HCT116 (cell line): ENCODE results near the gene HRH2.

Source experiments
- EZH2 ChIP-seq: fragments of 200-600 bp; sonication (generic); IDR thresholded peaks from 2 replicates; pipeline ENCODE4 v1.6.1; 2017; ENCODE audit warnings: antibody characterized with exemption, mixed run types
- FOSL1 ChIP-seq: IDR thresholded peaks from 2 replicates; pipeline ENCODE4 v1.6.1; 2012; ENCODE audit warnings: low read depth
- JUND ChIP-seq: IDR thresholded peaks from 2 replicates; pipeline ENCODE4 v1.6.1; 2012
- POLR2A ChIP-seq: IDR thresholded peaks from 2 replicates; pipeline ENCODE4 v1.7.0; 2011; ENCODE audit warnings: borderline replicate concordance; ENCODE audit not compliant: insufficient read depth, insufficient read length; ENCODE audit errors: extremely low read depth
- POLR2AphosphoS5 ChIP-seq: IDR thresholded peaks from 2 replicates; pipeline ENCODE4 v1.6.1; 2011; ENCODE audit warnings: mild to moderate bottlenecking, low read depth, low read length, moderate library complexity
- TCF7L2 ChIP-seq: IDR thresholded peaks from 2 replicates; pipeline ENCODE4 v1.7.0; 2011; ENCODE audit warnings: borderline replicate concordance, inconsistent platforms; ENCODE audit not compliant: insufficient read depth, insufficient read length; ENCODE audit errors: extremely low read depth
- ZFX ChIP-seq: fragments of 450-650 bp; IDR thresholded peaks from 2 replicates; pipeline ENCODE4 v1.6.1; 2017
- TF ChIP-seq, protein P1 (sequence below), 3 experiments: fragments of 200-600 bp in 1 of 3; sonication (generic) in 1 of 3; IDR thresholded peaks in 2 of 3; conservative IDR thresholded peaks in 1 of 3; 2 replicates each; pipeline ENCODE4 v1.5.1; 2012 to 2017; ENCODE audit warnings: low read depth in 2 of 3, low read length in 2 of 3, antibody characterized with exemption in 1 of 3, borderline replicate concordance in 1 of 3, control low read depth in 1 of 3, mild to moderate bottlenecking in 1 of 3, mixed read lengths in 1 of 3, mixed run types in 1 of 3, moderate library complexity in 1 of 3; ENCODE audit not compliant: insufficient read depth in 1 of 3
- TF ChIP-seq, protein P2 (sequence below): IDR thresholded peaks from 2 replicates; pipeline ENCODE4 v1.6.1; 2012; ENCODE audit warnings: low read depth
- TF ChIP-seq, protein P3 (sequence below): IDR thresholded peaks from 2 replicates; pipeline ENCODE4 v1.6.1; 2012
- TF ChIP-seq, protein P4 (sequence below): IDR thresholded peaks from 2 replicates; pipeline ENCODE4 v1.6.1; 2012

DNA sequence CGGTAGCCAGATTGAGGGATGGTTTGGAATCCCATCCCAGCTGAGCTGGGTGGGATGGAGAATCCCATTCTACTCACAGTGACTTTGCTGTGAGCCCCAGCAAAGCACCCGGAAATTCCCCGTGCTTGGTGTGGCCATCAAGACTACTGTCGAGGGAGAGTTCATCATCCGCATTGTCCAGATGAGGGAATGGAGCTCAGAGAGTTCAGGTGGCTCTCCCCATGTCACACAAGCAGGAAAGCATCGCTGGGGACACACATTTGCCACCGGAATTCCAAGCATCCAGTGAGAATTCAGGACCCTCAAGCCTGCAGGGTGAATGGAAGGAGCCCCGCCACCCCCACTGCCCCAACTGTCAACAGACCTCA is 54.4 kb downstream of the HRH2 start:
- TF ChIP-seq, protein P1, sequence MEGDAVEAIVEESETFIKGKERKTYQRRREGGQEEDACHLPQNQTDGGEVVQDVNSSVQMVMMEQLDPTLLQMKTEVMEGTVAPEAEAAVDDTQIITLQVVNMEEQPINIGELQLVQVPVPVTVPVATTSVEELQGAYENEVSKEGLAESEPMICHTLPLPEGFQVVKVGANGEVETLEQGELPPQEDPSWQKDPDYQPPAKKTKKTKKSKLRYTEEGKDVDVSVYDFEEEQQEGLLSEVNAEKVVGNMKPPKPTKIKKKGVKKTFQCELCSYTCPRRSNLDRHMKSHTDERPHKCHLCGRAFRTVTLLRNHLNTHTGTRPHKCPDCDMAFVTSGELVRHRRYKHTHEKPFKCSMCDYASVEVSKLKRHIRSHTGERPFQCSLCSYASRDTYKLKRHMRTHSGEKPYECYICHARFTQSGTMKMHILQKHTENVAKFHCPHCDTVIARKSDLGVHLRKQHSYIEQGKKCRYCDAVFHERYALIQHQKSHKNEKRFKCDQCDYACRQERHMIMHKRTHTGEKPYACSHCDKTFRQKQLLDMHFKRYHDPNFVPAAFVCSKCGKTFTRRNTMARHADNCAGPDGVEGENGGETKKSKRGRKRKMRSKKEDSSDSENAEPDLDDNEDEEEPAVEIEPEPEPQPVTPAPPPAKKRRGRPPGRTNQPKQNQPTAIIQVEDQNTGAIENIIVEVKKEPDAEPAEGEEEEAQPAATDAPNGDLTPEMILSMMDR (IDR thresholded peaks at IDR 0.05 in 2 of 3, conservative IDR thresholded peaks at IDR 0.05 in 1 of 3; ENCODE audit: borderline replicate concordance in 1 of 3, insufficient read depth in 1 of 3, low read depth in 2 of 3, low read length in 2 of 3), result no peak
- no peak for TF ChIP-seq ZFX
- TF ChIP-seq, protein P2, sequence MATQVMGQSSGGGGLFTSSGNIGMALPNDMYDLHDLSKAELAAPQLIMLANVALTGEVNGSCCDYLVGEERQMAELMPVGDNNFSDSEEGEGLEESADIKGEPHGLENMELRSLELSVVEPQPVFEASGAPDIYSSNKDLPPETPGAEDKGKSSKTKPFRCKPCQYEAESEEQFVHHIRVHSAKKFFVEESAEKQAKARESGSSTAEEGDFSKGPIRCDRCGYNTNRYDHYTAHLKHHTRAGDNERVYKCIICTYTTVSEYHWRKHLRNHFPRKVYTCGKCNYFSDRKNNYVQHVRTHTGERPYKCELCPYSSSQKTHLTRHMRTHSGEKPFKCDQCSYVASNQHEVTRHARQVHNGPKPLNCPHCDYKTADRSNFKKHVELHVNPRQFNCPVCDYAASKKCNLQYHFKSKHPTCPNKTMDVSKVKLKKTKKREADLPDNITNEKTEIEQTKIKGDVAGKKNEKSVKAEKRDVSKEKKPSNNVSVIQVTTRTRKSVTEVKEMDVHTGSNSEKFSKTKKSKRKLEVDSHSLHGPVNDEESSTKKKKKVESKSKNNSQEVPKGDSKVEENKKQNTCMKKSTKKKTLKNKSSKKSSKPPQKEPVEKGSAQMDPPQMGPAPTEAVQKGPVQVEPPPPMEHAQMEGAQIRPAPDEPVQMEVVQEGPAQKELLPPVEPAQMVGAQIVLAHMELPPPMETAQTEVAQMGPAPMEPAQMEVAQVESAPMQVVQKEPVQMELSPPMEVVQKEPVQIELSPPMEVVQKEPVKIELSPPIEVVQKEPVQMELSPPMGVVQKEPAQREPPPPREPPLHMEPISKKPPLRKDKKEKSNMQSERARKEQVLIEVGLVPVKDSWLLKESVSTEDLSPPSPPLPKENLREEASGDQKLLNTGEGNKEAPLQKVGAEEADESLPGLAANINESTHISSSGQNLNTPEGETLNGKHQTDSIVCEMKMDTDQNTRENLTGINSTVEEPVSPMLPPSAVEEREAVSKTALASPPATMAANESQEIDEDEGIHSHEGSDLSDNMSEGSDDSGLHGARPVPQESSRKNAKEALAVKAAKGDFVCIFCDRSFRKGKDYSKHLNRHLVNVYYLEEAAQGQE, result no peak
- no peak for TF ChIP-seq EZH2
- TF ChIP-seq POLR2A, result no peak
- TF ChIP-seq FOSL1, result no peak
- TF ChIP-seq, protein P3, sequence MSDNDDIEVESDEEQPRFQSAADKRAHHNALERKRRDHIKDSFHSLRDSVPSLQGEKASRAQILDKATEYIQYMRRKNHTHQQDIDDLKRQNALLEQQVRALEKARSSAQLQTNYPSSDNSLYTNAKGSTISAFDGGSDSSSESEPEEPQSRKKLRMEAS, result no peak
- TF ChIP-seq POLR2AphosphoS5, result no peak
- no peak for TF ChIP-seq TCF7L2
- TF ChIP-seq, protein P4, sequence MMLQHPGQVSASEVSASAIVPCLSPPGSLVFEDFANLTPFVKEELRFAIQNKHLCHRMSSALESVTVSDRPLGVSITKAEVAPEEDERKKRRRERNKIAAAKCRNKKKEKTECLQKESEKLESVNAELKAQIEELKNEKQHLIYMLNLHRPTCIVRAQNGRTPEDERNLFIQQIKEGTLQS, result no peak
- no peak for TF ChIP-seq JUND
